ENCODE results near the gene SERINC2.

DNA sequence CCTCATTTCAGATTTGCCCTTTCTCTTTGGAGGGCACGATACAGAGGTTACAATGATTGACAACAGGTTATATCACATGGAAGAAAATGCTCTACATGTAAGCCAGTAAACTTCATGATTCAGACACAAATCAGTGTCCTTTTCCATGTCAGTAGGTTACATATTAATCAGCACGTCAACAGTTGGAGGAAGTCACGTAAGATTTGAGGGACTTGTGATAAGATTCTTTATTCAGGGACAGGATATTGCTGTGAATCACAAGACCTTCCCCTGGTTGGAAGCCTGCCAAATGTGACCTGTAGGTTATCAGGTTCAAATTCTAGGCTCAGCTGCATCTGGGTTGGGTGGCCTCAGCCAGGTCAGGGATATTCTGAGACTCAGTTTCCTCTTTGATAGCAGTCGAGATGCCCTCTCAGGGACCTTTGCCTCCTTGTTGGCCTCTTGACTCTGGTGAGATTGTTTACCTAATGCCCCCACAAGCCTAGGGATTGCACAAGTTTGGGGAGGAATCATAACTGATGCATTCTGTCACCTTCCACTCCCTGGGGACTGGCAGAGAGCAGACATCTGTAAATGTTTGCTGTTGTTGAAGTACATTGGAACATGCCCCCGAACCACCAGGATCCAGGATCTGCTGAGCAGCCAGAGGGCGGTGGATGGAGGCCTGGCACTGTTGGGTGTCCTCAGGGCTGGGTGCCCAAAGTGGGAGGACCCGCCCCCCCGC lies 31.9 kb downstream of the SERINC2 start:
- no peak for TF ChIP-seq POLR2A (conservative IDR thresholded peaks at IDR 0.05)
- TF ChIP-seq FOXA1 (IDR thresholded peaks at IDR 0.05; ENCODE audit: borderline replicate concordance), result no peak
- no peak for TF ChIP-seq SPI1 (IDR thresholded peaks at IDR 0.05; ENCODE audit: borderline replicate concordance, low read depth, low read length)
- TF ChIP-seq EP300 (IDR thresholded peaks at IDR 0.05; ENCODE audit: low read length), result no peak
- no peak for TF ChIP-seq ZEB2 (IDR thresholded peaks at IDR 0.05)

Data from K562 (cell line).